Neural progenitor cell (in vitro differentiated cells): Measurements from ENCODE around the gene SMARCAL1. TPM values are rescaled to one million over a fixed set of nuclear protein-coding genes. Genes with fewer than 3 reads are reported as not detected.

Experiments
- DNase-seq: peaks from one replicate; pipeline ENCODE4 v3.0.0-alpha.2; 2016; ENCODE audit warnings: low spot score
- H2AFZ ChIP-seq: fragments of 200-600 bp; sonication (generic); replicated peaks from 2 replicates; pipeline ENCODE4 v1.6.1; 2016; ENCODE audit warnings: antibody characterized with exemption
- H3F3A ChIP-seq: fragments of 200-600 bp; sonication (generic); 2 replicates; pipeline ENCODE4 v1.6.1; 2016; ENCODE audit warnings: antibody characterized with exemption, low read depth
- H3K27ac ChIP-seq: fragments of 200-600 bp; sonication (generic); 2 replicates; pipeline ENCODE4 v1.5.1; 2016; ENCODE audit warnings: mild to moderate bottlenecking
- H3K27me3 ChIP-seq: fragments of 200-600 bp; sonication (generic); 2 replicates; pipeline ENCODE4 v1.6.1; 2016; ENCODE audit warnings: mild to moderate bottlenecking, moderate library complexity
- H3K36me3 ChIP-seq: fragments of 200-600 bp; sonication (generic); 2 replicates; pipeline ENCODE4 v1.5.1; 2016
- H3K4me1 ChIP-seq: fragments of 200-600 bp; sonication (generic); 2 replicates; pipeline ENCODE4 v1.6.1; 2016; ENCODE audit warnings: mixed run types
- H3K4me2 ChIP-seq: fragments of 200-600 bp; sonication (generic); 2 replicates; pipeline ENCODE4 v1.6.1; 2016
- H3K4me3 ChIP-seq: fragments of 200-600 bp; sonication (generic); 2 replicates; pipeline ENCODE4 v1.5.1; 2016
- H3K79me2 ChIP-seq: fragments of 200-600 bp; sonication (generic); 2 replicates; pipeline ENCODE4 v1.6.1; 2016; ENCODE audit warnings: low read depth
- H3K9ac ChIP-seq: fragments of 200-600 bp; sonication (generic); 2 replicates; pipeline ENCODE4 v1.6.1; 2016
- H3K9me3 ChIP-seq: fragments of 200-600 bp; sonication (generic); 2 replicates; pipeline ENCODE4 v1.5.1; 2016; ENCODE audit warnings: low read depth
- H4K20me1 ChIP-seq: fragments of 200-600 bp; sonication (generic); 2 replicates; pipeline ENCODE4 v1.6.1; 2016; ENCODE audit warnings: low read depth
- H3K27ac Mint-ChIP-seq: 3 replicates; pipeline ENCODE4 v1.8.0; 2021; ENCODE audit warnings: mixed read lengths
- H3K27me3 Mint-ChIP-seq: 2 replicates; pipeline ENCODE4 v1.8.0; 2022; ENCODE audit warnings: low read depth, mild to moderate bottlenecking, inconsistent platforms, moderate library complexity, mixed read lengths; ENCODE audit not compliant: insufficient read depth
- H3K36me3 Mint-ChIP-seq: 3 replicates; pipeline ENCODE4 v1.8.0; 2021; ENCODE audit warnings: mixed read lengths
- H3K4me1 Mint-ChIP-seq: 3 replicates; pipeline ENCODE4 v1.8.0; 2021; ENCODE audit warnings: mixed read lengths
- H3K4me3 Mint-ChIP-seq: 3 replicates; pipeline ENCODE4 v1.8.0; 2021; ENCODE audit warnings: mild to moderate bottlenecking, moderate library complexity, mixed read lengths
- H3K9me3 Mint-ChIP-seq: 3 replicates; pipeline ENCODE4 v1.8.0; 2020; ENCODE audit warnings: mixed read lengths
- CTCF ChIP-seq: fragments of 200-600 bp; sonication (generic); IDR thresholded peaks from 2 replicates; pipeline ENCODE4 v1.5.1; 2017; ENCODE audit warnings: antibody characterized with exemption, mild to moderate bottlenecking
- EZH2 ChIP-seq: fragments of 200-600 bp; sonication (generic); IDR thresholded peaks from 2 replicates; pipeline ENCODE4 v1.6.1; 2017; ENCODE audit warnings: antibody characterized with exemption, mild to moderate bottlenecking, moderate library complexity
- EZH2phosphoT487 ChIP-seq: fragments of 200-600 bp; sonication (generic); IDR thresholded peaks from 2 replicates; pipeline ENCODE4 v1.6.1; 2017; ENCODE audit warnings: antibody characterized with exemption
- total RNA-seq: library from RNA; depleted of rRNA; stranded (reverse); fragments of >200 nt; gene quantifications from 2 replicates; pipeline ENCODE4 v1.2.3, GENCODE V29; 2015; ENCODE audit warnings: low replicate concordance

Gene SMARCAL1
- total RNA-seq, 1 donor from 2014 or later, result 21.9 TPM

DNA sequence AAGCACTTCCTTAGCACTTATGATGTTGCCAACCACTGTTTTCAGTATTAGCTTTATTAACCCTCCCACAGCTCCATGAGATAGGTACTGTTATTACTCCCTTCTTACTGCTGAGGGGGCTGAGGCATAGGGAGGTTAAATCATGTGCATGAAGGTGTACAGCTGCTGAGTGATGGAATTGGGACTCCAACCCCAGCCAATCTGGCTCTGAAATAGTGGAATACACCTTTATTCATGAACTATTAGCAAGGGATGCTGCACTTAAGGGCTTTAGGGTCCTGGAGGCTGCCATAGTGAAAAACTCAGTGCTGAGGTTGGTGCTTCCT, 19.2 kb downstream of the SMARCAL1 start:
- no peaks in the 10 kb centered on the region for H3F3A ChIP-seq
- H3K9me3 ChIP-seq, result no peaks in the 10 kb centered on the region
- H3K36me3 Mint-ChIP-seq, result peaks cover 46% of the 10 kb centered on the region
- no peak overlapping the region for H3K9ac ChIP-seq
- no peaks in the 10 kb centered on the region for H3K27me3 ChIP-seq
- TF ChIP-seq EZH2phosphoT487, result no peak
- TF ChIP-seq CTCF, result no peak
- no peak for TF ChIP-seq EZH2
- no peaks in the 10 kb centered on the region for H3K4me1 Mint-ChIP-seq
- no peaks in the 10 kb centered on the region for H3K36me3 ChIP-seq
- DNase-seq, result no peak
- no peak overlapping the region for H3K27ac Mint-ChIP-seq
- no peak overlapping the region for H3K4me3 ChIP-seq
- H3K27me3 Mint-ChIP-seq, result peaks cover 5% of the 10 kb centered on the region
- no peaks in the 10 kb centered on the region for H3K9me3 Mint-ChIP-seq
- H3K4me1 ChIP-seq, result no peaks in the 10 kb centered on the region
- no peaks in the 10 kb centered on the region for H3K79me2 ChIP-seq
- H4K20me1 ChIP-seq, result no peaks in the 10 kb centered on the region
- no peak overlapping the region for H2AFZ ChIP-seq
- no peak overlapping the region for H3K4me3 Mint-ChIP-seq
- H3K4me2 ChIP-seq, result no peak overlapping the region
- H3K27ac ChIP-seq, result no peak overlapping the region

GRCh38 chr2:216436383-216436782, 24.1 kb downstream of the SMARCAL1 start:
- Mint-ChIP-seq H3K27ac (no peak overlapping the region), H3K4me3 (no peak overlapping the region), H3K9me3 (no peaks in the 10 kb centered on the region), H3K36me3 (peaks cover 37% of the 10 kb centered on the region), H3K27me3 (peaks cover 4% of the 10 kb centered on the region), H3K4me1 (no peaks in the 10 kb centered on the region)
- Histone ChIP-seq H3K4me2 (no peak overlapping the region), H3K9ac (no peak overlapping the region), H3F3A (no peaks in the 10 kb centered on the region), H3K79me2 (no peaks in the 10 kb centered on the region), H3K4me1 (peaks cover under 1% of the 10 kb centered on the region), H3K9me3 (no peaks in the 10 kb centered on the region), H3K27ac (no peak overlapping the region), H3K36me3 (no peaks in the 10 kb centered on the region), H4K20me1 (no peaks in the 10 kb centered on the region), H3K27me3 (no peaks in the 10 kb centered on the region), H2AFZ (no peak overlapping the region), H3K4me3 (no peak overlapping the region)
- TF ChIP-seq EZH2 (no peak), EZH2phosphoT487 (no peak), CTCF (no peak)
- DNase-seq, result no peak

DNA sequence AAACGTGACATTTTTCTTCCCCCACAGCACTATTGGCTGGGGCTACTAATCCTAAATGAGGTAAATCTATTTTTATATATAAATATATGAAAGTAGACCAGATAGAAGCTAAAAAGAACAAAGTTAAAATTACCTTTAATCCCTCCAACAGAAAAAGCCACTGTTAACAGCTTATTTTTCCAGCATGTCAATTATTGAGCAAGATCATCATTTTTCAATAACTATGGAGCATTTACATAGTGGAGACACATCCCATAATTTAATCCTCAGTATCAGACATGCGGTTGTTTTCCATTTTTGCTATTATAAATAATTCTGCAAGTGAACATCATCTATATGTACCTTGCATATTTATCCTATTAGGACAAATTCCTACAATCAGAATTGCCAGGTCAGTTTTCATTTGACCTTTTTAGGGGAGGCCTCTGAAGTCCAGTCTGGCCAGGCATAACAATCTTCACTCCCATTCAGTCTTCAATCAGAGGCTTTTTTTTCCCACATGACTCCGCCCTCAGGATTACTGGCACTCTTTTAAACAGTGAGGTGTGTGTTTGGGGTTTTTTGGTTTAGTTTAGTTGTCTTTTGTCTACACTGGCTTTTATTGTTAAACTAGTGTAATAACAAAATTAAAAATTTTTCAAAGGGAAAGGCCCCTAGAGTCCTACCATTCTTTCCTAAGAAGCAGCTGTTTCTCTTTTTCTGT, 29.2 kb downstream of the SMARCAL1 start:
- Histone ChIP-seq H3K36me3 (no peaks in the 10 kb centered on the region), H3F3A (no peaks in the 10 kb centered on the region), H3K27ac (no peak overlapping the region), H2AFZ (no peak overlapping the region), H3K4me2 (no peak overlapping the region), H3K9ac (no peak overlapping the region), H3K4me1 (peaks cover 5% of the 10 kb centered on the region), H3K9me3 (no peaks in the 10 kb centered on the region), H3K79me2 (no peaks in the 10 kb centered on the region), H3K27me3 (no peaks in the 10 kb centered on the region), H3K4me3 (no peak overlapping the region), H4K20me1 (no peaks in the 10 kb centered on the region)
- no peak overlapping the region for H3K4me3 Mint-ChIP-seq
- H3K27me3 Mint-ChIP-seq, result peaks cover 2% of the 10 kb centered on the region
- peaks cover 16% of the 10 kb centered on the region for H3K36me3 Mint-ChIP-seq
- H3K4me1 Mint-ChIP-seq, result no peaks in the 10 kb centered on the region
- no peak for TF ChIP-seq CTCF
- TF ChIP-seq EZH2, result no peak
- no peak for TF ChIP-seq EZH2phosphoT487
- no peak overlapping the region for H3K27ac Mint-ChIP-seq
- H3K9me3 Mint-ChIP-seq, result no peaks in the 10 kb centered on the region
- peak; percentile 32 for DNase-seq
